Liver (tissue), 9 donors: ENCODE results near the gene PRORP. TPM values are rescaled to one million over a fixed set of nuclear protein-coding genes. Genes with fewer than 3 reads are reported as not detected.

Experiments
- DNase-seq: peaks from one replicate; pipeline ENCODE4 v3.0.0-alpha.2; 2017; ENCODE audit warnings: low spot score
- H3K27ac ChIP-seq, 2 donors: one replicate each; pipeline ENCODE4 v1.7.0; 2013; ENCODE audit warnings: inconsistent platforms in 2 of 2, low read length in 2 of 2, control low read depth in 1 of 2, low read depth in 1 of 2, mild to moderate bottlenecking in 1 of 2
- H3K27me3 ChIP-seq, 4 donors: one replicate each; pipeline versions ENCODE4 v1.6.1 to v1.7.0; 2013; ENCODE audit warnings: low read length in 3 of 4, inconsistent platforms in 1 of 4, mild to moderate bottlenecking in 1 of 4, moderate library complexity in 1 of 4; ENCODE audit not compliant: control insufficient read depth in 4 of 4, insufficient read depth in 4 of 4
- H3K36me3 ChIP-seq, 4 donors: one replicate each; pipeline versions ENCODE4 v1.6.1 to v1.7.0; 2013; ENCODE audit warnings: low read length in 3 of 4, mild to moderate bottlenecking in 3 of 4, low read depth in 1 of 4, moderate library complexity in 1 of 4; ENCODE audit not compliant: control insufficient read depth in 4 of 4, insufficient read depth in 3 of 4
- H3K4me1 ChIP-seq, 4 donors: one replicate each; pipeline versions ENCODE4 v1.6.1 to v1.7.0; 2013; ENCODE audit warnings: low read length in 3 of 4, mild to moderate bottlenecking in 3 of 4, moderate library complexity in 1 of 4; ENCODE audit not compliant: control insufficient read depth in 4 of 4, insufficient read depth in 4 of 4
- H3K4me3 ChIP-seq, 3 donors: one replicate each; pipeline versions ENCODE4 v1.6.1 to v1.7.0; 2013; ENCODE audit warnings: low read length in 3 of 3, control low read depth in 1 of 3, low read depth in 1 of 3, mild to moderate bottlenecking in 1 of 3
- H3K9ac ChIP-seq, 2 donors: one replicate each; pipeline ENCODE4 v1.7.0; 2013; ENCODE audit warnings: low read length in 2 of 2, mild to moderate bottlenecking in 2 of 2, moderate library complexity in 2 of 2, control low read depth in 1 of 2, low read depth in 1 of 2
- H3K9me3 ChIP-seq, 4 donors: one replicate each; pipeline versions ENCODE4 v1.6.1 to v1.7.0; 2013; ENCODE audit warnings: low read length in 3 of 4; ENCODE audit not compliant: control insufficient read depth in 4 of 4
- ATF3 ChIP-seq: IDR thresholded peaks from 2 replicates; pipeline ENCODE4 v1.6.1; 2016; ENCODE audit warnings: antibody characterized with exemption
- CTCF ChIP-seq: fragments of 150-350 bp; IDR thresholded peaks from 2 replicates; pipeline ENCODE4 v1.5.1; 2017; ENCODE audit warnings: improper control_type of control experiment, low read depth, low read length; ENCODE audit not compliant: missing input control
- FOXA1 ChIP-seq: IDR thresholded peaks from 2 replicates; pipeline ENCODE4 v1.6.1; 2016; ENCODE audit warnings: antibody characterized with exemption
- FOXA2 ChIP-seq: IDR thresholded peaks from 2 replicates; pipeline ENCODE4 v1.6.1; 2016; ENCODE audit warnings: antibody characterized with exemption
- GABPA ChIP-seq, 2 donors: IDR thresholded peaks in 1 of 2; conservative IDR thresholded peaks in 1 of 2; 2 replicates each; pipeline ENCODE4 v1.6.1; 2016; ENCODE audit warnings: antibody characterized with exemption in 2 of 2, mild to moderate bottlenecking in 1 of 2, moderate library complexity in 1 of 2
- HNF4A ChIP-seq, 2 donors: conservative IDR thresholded peaks; 2 replicates each; pipeline ENCODE4 v1.6.1; 2016; ENCODE audit warnings: antibody characterized with exemption in 2 of 2, mild to moderate bottlenecking in 2 of 2
- HNF4G ChIP-seq: IDR thresholded peaks from 2 replicates; pipeline ENCODE4 v1.6.1; 2016; ENCODE audit warnings: antibody characterized with exemption
- JUND ChIP-seq, 2 donors: IDR thresholded peaks; 2 replicates each; pipeline ENCODE4 v1.6.1; 2016; ENCODE audit warnings: antibody characterized with exemption in 2 of 2
- MAX ChIP-seq: IDR thresholded peaks from 2 replicates; pipeline ENCODE4 v1.6.1; 2016; ENCODE audit warnings: antibody characterized with exemption
- RAD21 ChIP-seq, 2 donors: IDR thresholded peaks; 2 replicates each; pipeline ENCODE4 v1.6.1; 2016; ENCODE audit warnings: antibody characterized with exemption in 2 of 2, mild to moderate bottlenecking in 2 of 2
- REST ChIP-seq: IDR thresholded peaks from 2 replicates; pipeline ENCODE4 v1.6.1; 2016; ENCODE audit warnings: antibody characterized with exemption, mild to moderate bottlenecking
- RXRA ChIP-seq, 2 donors: IDR thresholded peaks; 2 replicates each; pipeline ENCODE4 v1.6.1; 2017 to 2018; ENCODE audit warnings: antibody characterized with exemption in 2 of 2, mild to moderate bottlenecking in 1 of 2
- SP1 ChIP-seq: IDR thresholded peaks from 2 replicates; pipeline ENCODE4 v1.6.1; 2018; ENCODE audit warnings: antibody characterized with exemption, mild to moderate bottlenecking
- WGBS: extraction: QIAGEN DNeasy Blood & Tissue Kit; methylation state at CpG from one replicate; pipeline ENCODE4 v1.1.7; 2013; 5-methylcytosine and 5-hydroxymethylcytosine counted together
- polyA plus RNA-seq, 2 donors: library from polyadenylated mRNA; stranded (reverse) in 1 of 2; unstranded in 1 of 2; fragments of 200-250 nt in 1 of 2; fragments of >200 nt in 1 of 2; fragmentation: Nextera tagmentation in 1 of 2; extraction: Ambion mirVana in 1 of 2; gene quantifications; one replicate each; pipeline versions ENCODE4 v1.2.1 to v1.2.3, GENCODE V29; 2013 to 2015
- total RNA-seq, 2 donors: library from RNA; depleted of rRNA; stranded (reverse); fragments of >200 nt; gene quantifications; one replicate each; pipeline ENCODE4 v1.2.3, GENCODE V29; 2014
- donor health status: healthy.
- donor health status: healthy.
- donor health status: healthy.
- donor health status: healthy.
- donor health status: healthy.

The PRORP gene
- total and polyA plus RNA-seq, 4 donors = 11.3 to 19.1 (median 14.4) TPM

GRCh38 chr14:35121026-35121886 lies 1.1 kb upstream of the PRORP start:
- DNase-seq = no peak
- WGBS = 16% methylated on average over 34 of the region's 34 CpGs
- Histone ChIP-seq H3K36me3 (no peaks in the 10 kb centered on the region), H3K27me3 (no peaks in the 10 kb centered on the region), H3K4me1 (peaks cover 3 to 25% (median 20%) of the 10 kb centered on the region in 4 donors), H3K4me3 (peak overlapping the region; percentile 83 to 100 (median 90)), H3K27ac (peak overlapping the region; percentile 95 to 100), H3K9ac (peak overlapping the region; percentile 92 to 94), H3K9me3 (no peaks in the 10 kb centered on the region)
- TF ChIP-seq MAX (no peak), GABPA (IDR thresholded peaks at IDR 0.05 in 1 of 2, conservative IDR thresholded peaks at IDR 0.05 in 1 of 2) (no peak), RXRA (IDR thresholded peaks at IDR 0.05) (peak in 1 of 2 donors; percentile 72), REST (peak; percentile 77), SP1 (no peak), HNF4G (no peak), FOXA1 (peak; percentile 10), ATF3 (no peak), HNF4A (conservative IDR thresholded peaks at IDR 0.05) (peak in 1 of 2 donors; percentile 31), JUND (IDR thresholded peaks at IDR 0.05) (peak in 1 of 2 donors; percentile 22), FOXA2 (peak; percentile 40), RAD21 (IDR thresholded peaks at IDR 0.05) (peak; percentile 32 to 58), CTCF (no peak)

GRCh38 chr14:35122696-35123387 lies 490 bp downstream of the PRORP start:
- Histone ChIP-seq H3K9ac (peak overlapping the region; percentile 96 to 99), H3K36me3 (peaks cover 0 to 3% (median 0%) of the 10 kb centered on the region in 4 donors), H3K9me3 (no peaks in the 10 kb centered on the region), H3K27me3 (no peaks in the 10 kb centered on the region), H3K4me3 (peak overlapping the region; percentile 83 to 100 (median 90)), H3K4me1 (peaks cover 1 to 21% (median 16%) of the 10 kb centered on the region in 4 donors), H3K27ac (peak overlapping the region; percentile 95 to 100)
- TF ChIP-seq FOXA1 = no peak
- TF ChIP-seq SP1 = no peak
- WGBS = 7% methylated on average over 23 of the region's 23 CpGs
- DNase-seq = no peak
